Breast epithelium (tissue), 3 donors: Measurements from ENCODE around the gene D2HGDH.

ENCODE experiments used
- POLR2A ChIP-seq: fragments of 450-650 bp; IDR thresholded peaks from one replicate; pipeline ENCODE4 v1.6.1; 2016; ENCODE audit warnings: antibody characterized with exemption, mild to moderate bottlenecking, moderate library complexity
- TF ChIP-seq, protein P1 (sequence below), 3 donors: fragments of 450-650 bp; IDR thresholded peaks; one replicate each; pipeline ENCODE4 v1.5.1; 2016 to 2017; ENCODE audit warnings: antibody characterized with exemption in 3 of 3, mild to moderate bottlenecking in 3 of 3, moderate library complexity in 3 of 3

DNA sequence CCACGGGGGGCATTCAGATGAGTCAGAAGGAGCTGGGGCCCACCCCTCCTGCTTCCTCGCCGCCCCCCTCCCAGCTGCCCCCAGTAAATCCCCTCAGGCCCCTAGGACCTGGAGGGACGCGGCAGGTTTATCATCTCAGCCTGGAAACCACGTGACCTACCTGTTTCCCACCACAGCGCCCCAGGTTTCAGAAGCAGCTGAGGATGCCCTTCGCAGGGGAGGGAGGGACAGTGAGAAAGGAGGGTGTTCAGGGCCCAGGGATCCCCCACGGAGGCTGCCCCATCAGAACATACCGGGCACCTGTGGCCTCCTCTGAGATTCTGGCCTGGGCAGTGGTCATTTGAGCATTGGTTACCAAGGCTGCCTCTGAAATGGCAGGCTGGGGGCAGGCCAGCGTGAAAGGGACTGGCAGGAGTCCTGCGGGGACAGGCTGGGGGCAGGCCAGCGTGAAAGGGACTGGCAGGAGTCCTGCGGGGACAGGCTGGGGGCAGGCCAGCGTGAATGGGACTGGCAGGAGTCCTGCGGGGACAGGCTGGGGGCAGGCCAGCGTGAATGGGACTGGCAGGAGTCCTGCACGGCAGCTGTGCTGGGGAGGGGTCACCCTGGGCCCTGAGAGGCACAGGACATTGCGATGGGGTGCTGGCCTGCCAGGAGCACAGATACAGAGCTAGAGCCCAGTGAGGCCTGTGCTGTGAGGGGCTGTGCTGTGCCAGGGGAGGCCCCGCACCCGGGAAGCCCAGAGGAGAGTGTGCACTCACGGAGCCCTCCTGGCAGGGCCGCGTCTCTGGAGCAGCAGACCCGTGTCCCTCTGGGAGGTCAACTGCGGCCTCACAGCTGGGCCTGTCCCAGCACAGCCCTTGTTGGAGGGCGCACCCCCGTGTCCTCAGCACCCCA lies 76.1 kb downstream of the D2HGDH start:
- TF ChIP-seq, protein P1, sequence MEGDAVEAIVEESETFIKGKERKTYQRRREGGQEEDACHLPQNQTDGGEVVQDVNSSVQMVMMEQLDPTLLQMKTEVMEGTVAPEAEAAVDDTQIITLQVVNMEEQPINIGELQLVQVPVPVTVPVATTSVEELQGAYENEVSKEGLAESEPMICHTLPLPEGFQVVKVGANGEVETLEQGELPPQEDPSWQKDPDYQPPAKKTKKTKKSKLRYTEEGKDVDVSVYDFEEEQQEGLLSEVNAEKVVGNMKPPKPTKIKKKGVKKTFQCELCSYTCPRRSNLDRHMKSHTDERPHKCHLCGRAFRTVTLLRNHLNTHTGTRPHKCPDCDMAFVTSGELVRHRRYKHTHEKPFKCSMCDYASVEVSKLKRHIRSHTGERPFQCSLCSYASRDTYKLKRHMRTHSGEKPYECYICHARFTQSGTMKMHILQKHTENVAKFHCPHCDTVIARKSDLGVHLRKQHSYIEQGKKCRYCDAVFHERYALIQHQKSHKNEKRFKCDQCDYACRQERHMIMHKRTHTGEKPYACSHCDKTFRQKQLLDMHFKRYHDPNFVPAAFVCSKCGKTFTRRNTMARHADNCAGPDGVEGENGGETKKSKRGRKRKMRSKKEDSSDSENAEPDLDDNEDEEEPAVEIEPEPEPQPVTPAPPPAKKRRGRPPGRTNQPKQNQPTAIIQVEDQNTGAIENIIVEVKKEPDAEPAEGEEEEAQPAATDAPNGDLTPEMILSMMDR (IDR thresholded peaks at IDR 0.05), result no peak
- no peak for TF ChIP-seq POLR2A
